GM12878 (cell line): ENCODE measurements around the gene KAZN. TPM values are rescaled to one million over a fixed set of nuclear protein-coding genes. Genes with fewer than 3 reads are reported as not detected.

Experiments used
- ATAC-seq: fragments of 200-7000 bp; cut with Tn5 transposase; 3 replicates; pipeline ENCODE4 v1.9.1; 2020; ENCODE audit warnings: mild to moderate bottlenecking, moderate library complexity
- BruUV-seq: library from RNA; stranded (reverse); fragments of 400-500 nt; replicated peaks from 2 replicates; lab custom pipeline; 2021; lab: Mats Ljungman, UMichigan
- CTCF ChIA-PET: fragments of 300-600 bp; sonication (Branson Sonifier 250); formaldehyde crosslinking; extraction: SDS; loops from one replicate; lab custom pipeline; 2021; ENCODE audit warnings: inconsistent platforms; lab: Yijun Ruan, JAX
- POLR2A ChIA-PET: fragments of 350-600 bp; formaldehyde crosslinking; extraction: SDS; loops from one replicate; lab custom pipeline; 2021; ENCODE audit warnings: inconsistent platforms; lab: Charles Lee
- RAD21 ChIA-PET: fragments of 300-600 bp; sonication (Branson Sonifier 250); formaldehyde crosslinking; loops from one replicate; lab custom pipeline; 2023; ENCODE audit warnings: antibody characterized with exemption; ENCODE audit not compliant: unreplicated experiment; lab: Charles Lee
- SMC1A ChIA-PET: fragments of 300-600 bp; sonication (Branson Sonifier 250); formaldehyde crosslinking; loops from one replicate; lab custom pipeline; 2023; ENCODE audit not compliant: unreplicated experiment, uncharacterized antibody; lab: Charles Lee
- DNase-seq: peaks from one replicate; pipeline ENCODE4 v3.0.0-alpha.2; 2011; ENCODE audit warnings: low read depth, low spot score
- FAIRE-seq: peaks from 3 replicates; lab custom pipeline; 2011; peaks lifted over from hg19 to GRCh38; lab: Jason Lieb, UNC
- H2AFZ ChIP-seq: 2 replicates; pipeline ENCODE4 v1.6.0; 2011; ENCODE audit warnings: low read depth, low read length, control low read depth; ENCODE audit not compliant: control insufficient read depth
- H3K27ac ChIP-seq: 2 replicates; pipeline ENCODE4 v1.5.1; 2011; ENCODE audit warnings: control low read depth; ENCODE audit not compliant: control insufficient read depth, insufficient read depth
- H3K27me3 ChIP-seq, 2 experiments: replicated peaks in 1 of 2; 2 replicates each; pipeline versions ENCODE4 v1.6.0 to v1.6.1; 2011; ENCODE audit warnings: low read length in 1 of 2; ENCODE audit not compliant: control insufficient read depth in 2 of 2, insufficient read depth in 2 of 2
- H3K36me3 ChIP-seq, 2 experiments: 2 replicates each; pipeline ENCODE4 v1.5.1; 2011; ENCODE audit warnings: low read length in 1 of 2; ENCODE audit not compliant: control insufficient read depth in 2 of 2, insufficient read depth in 2 of 2
- H3K4me1 ChIP-seq: 2 replicates; pipeline ENCODE4 v1.6.1; 2011; ENCODE audit warnings: mild to moderate bottlenecking, low read length, moderate library complexity, mixed read lengths; ENCODE audit not compliant: control insufficient read depth, insufficient read depth
- H3K4me2 ChIP-seq: 2 replicates; pipeline ENCODE4 v1.6.0; 2011; ENCODE audit warnings: control low read depth; ENCODE audit not compliant: control insufficient read depth, insufficient read depth
- H3K4me3 ChIP-seq: fragments of 200-600 bp; sonication (generic); 2 replicates; pipeline ENCODE4 v1.5.1; 2016
- H3K79me2 ChIP-seq: 2 replicates; pipeline ENCODE4 v1.6.0; 2011; ENCODE audit warnings: low read length; ENCODE audit not compliant: control insufficient read depth, insufficient read depth
- H3K9ac ChIP-seq: 2 replicates; pipeline ENCODE4 v1.8.0; 2011; ENCODE audit warnings: low read length, control low read depth, mixed read lengths; ENCODE audit not compliant: control insufficient read depth, insufficient read depth
- H3K9me3 ChIP-seq: replicated peaks from 3 replicates; pipeline ENCODE4 v1.5.1; 2011; ENCODE audit warnings: mild to moderate bottlenecking, low read length; ENCODE audit not compliant: control insufficient read depth, insufficient read depth
- H4K20me1 ChIP-seq: 2 replicates; pipeline ENCODE4 v1.6.0; 2011; ENCODE audit not compliant: control insufficient read depth, insufficient read depth
- BCL11A ChIP-seq: IDR thresholded peaks from 2 replicates; pipeline ENCODE4 v1.6.1; 2011; ENCODE audit warnings: low read depth, low read length
- CBFB ChIP-seq: IDR thresholded peaks from 2 replicates; pipeline ENCODE4 v1.6.1; 2016; ENCODE audit warnings: antibody characterized with exemption, low read depth
- EED ChIP-seq: sonication (generic); IDR thresholded peaks from 2 replicates; pipeline ENCODE4 v1.6.1; 2016; ENCODE audit warnings: antibody characterized with exemption, low read depth
- IKZF1 ChIP-seq: fragments of 450-650 bp; conservative IDR thresholded peaks from 2 replicates; pipeline ENCODE4 v1.6.1; 2017; ENCODE audit warnings: antibody characterized with exemption, mild to moderate bottlenecking
- IKZF2 ChIP-seq, 2 experiments: fragments of 450-650 bp; IDR thresholded peaks; 2 replicates each; pipeline ENCODE4 v1.6.1; 2017; ENCODE audit warnings: mild to moderate bottlenecking in 2 of 2, moderate library complexity in 2 of 2
- KLF5 ChIP-seq: fragments of 450-650 bp; IDR thresholded peaks from 2 replicates; pipeline ENCODE4 v1.6.1; 2014; ENCODE audit warnings: mild to moderate bottlenecking; ENCODE audit not compliant: partially characterized antibody
- MEF2A ChIP-seq: IDR thresholded peaks from 2 replicates; pipeline ENCODE4 v1.6.1; 2011; ENCODE audit warnings: low read depth, mild to moderate bottlenecking, low read length, moderate library complexity; ENCODE audit not compliant: insufficient read depth
- MLLT1 ChIP-seq: fragments of 450-650 bp; IDR thresholded peaks from 2 replicates; pipeline ENCODE4 v1.6.1; 2016; ENCODE audit warnings: mild to moderate bottlenecking
- RAD51 ChIP-seq: fragments of 450-650 bp; IDR thresholded peaks from 2 replicates; pipeline ENCODE4 v1.6.1; 2016; ENCODE audit warnings: moderate library complexity, mild to moderate bottlenecking, inconsistent platforms
- RFX5 ChIP-seq: IDR thresholded peaks from 2 replicates; pipeline ENCODE4 v1.6.1; 2011; ENCODE audit warnings: low read depth, low read length, improper control_type of control experiment
- RUNX3 ChIP-seq: IDR thresholded peaks from 2 replicates; pipeline ENCODE4 v1.6.1; 2012; ENCODE audit warnings: low read length, inconsistent platforms
- SP1 ChIP-seq: IDR thresholded peaks from one replicate; pipeline ENCODE4 v1.6.1; 2011; ENCODE audit warnings: low read depth, low read length
- SREBF2 ChIP-seq: IDR thresholded peaks from 2 replicates; pipeline ENCODE4 v1.6.1; 2012; ENCODE audit warnings: mild to moderate bottlenecking, low read length
- SRF ChIP-seq, 2 experiments: IDR thresholded peaks; 2 replicates each; pipeline ENCODE4 v1.6.1; 2011; ENCODE audit warnings: low read depth in 2 of 2, low read length in 2 of 2, mild to moderate bottlenecking in 1 of 2, moderate library complexity in 1 of 2
- TBL1XR1 ChIP-seq: IDR thresholded peaks from 2 replicates; pipeline ENCODE4 v1.6.1; 2012; ENCODE audit warnings: low read depth, low read length, improper control_type of control experiment
- WGBS: methylation state at CpG from one replicate; pipeline ENCODE4 v1.1.6; 2016; ENCODE audit warnings: low lambda C conversion rate; ENCODE audit not compliant: insufficient replicate concordance, insufficient coverage; ENCODE audit errors: missing lambda C conversion rate; 5-methylcytosine and 5-hydroxymethylcytosine counted together
- in situ Hi-C: fragments of 300-500 bp; cut with MboI; formaldehyde crosslinking; loops from 9 replicates; pipeline ENCODE4 v1.14.3; 2018; ENCODE audit warnings: mixed read lengths
- intact Hi-C: fragments of 100-400 bp; cut with micrococcal nuclease; formaldehyde crosslinking; loops from one replicate; pipeline ENCODE4 v1.14.2; 2022; ENCODE audit not compliant: unreplicated experiment
- polyA plus RNA-seq, 11 experiments: library from polyadenylated mRNA; depleted of rRNA in 4 of 11; unstranded in 6 of 11; stranded (reverse) in 5 of 11; fragments of >200 nt; fragmentation: Nextera tagmentation in 4 of 11; fragmentation: Illumina TruSeq in 1 of 11; extraction: Ambion mirVana in 4 of 11; extraction: Trizol in 1 of 11; gene quantifications; 1 replicate in 1 of 11; 2 replicates in 10 of 11; pipeline versions ENCODE4 v1.2.1 to v1.2.3, GENCODE V29; 2011 to 2016; ENCODE audit warnings: inconsistent platforms in 2 of 11, missing spikeins in 2 of 11, low read depth in 1 of 11
- total RNA-seq, 4 experiments: library from RNA; depleted of rRNA in 3 of 4; stranded (reverse); fragments of >200 nt in 3 of 4; fragmentation: Illumina TruSeq in 1 of 4; extraction: Trizol in 1 of 4; gene quantifications; 2 replicates each; pipeline versions ENCODE4 v1.2.1 to v1.2.3, GENCODE V29; 2013 to 2021
- TF ChIP-seq, protein P1 (sequence below): fragments of 450-650 bp; IDR thresholded peaks from 2 replicates; pipeline ENCODE4 v1.6.1; 2017; ENCODE audit warnings: low read depth, mild to moderate bottlenecking, moderate library complexity

KAZN gene
- total and polyA plus RNA-seq, 10 of the 15 experiments (the other 5 are each of a cell fraction or from before 2014, with no cell fraction given), result 0.72 to 4.0 (median 1.2) TPM

- in situ Hi-C loops (no loop called here), intact Hi-C loops (no loop called here)
- no peak overlapping the region for H2AFZ ChIP-seq
- H3K36me3 ChIP-seq, result no peaks in the 10 kb centered on the region
- ChIA-PET POLR2A (interaction anchor here (0.6 kb wide), 2 partner anchors 185 to 861 kb away, joined by 3 to 9 read pairs; no protein-coding TSS in a partner anchor), CTCF (interaction anchor here (1.0 to 1.5 kb wide), 3 partner anchors 56 to 67 kb away, joined by 4 to 6 read pairs (median 6); no protein-coding TSS in a partner anchor)
- H4K20me1 ChIP-seq, result no peaks in the 10 kb centered on the region
- no peak overlapping the region for H3K27ac ChIP-seq
- H3K27me3 ChIP-seq, result no peaks in the 10 kb centered on the region; a peak in 1 of 4 replicates
- no peaks in the 10 kb centered on the region for H3K79me2 ChIP-seq
- no peaks in the 10 kb centered on the region for H3K4me1 ChIP-seq
- no TSS peak for BruUV-seq
- no peak overlapping the region for H3K9ac ChIP-seq
- peak; percentile 70 for ATAC-seq
- TF ChIP-seq MLLT1 (no peak), RAD51 (no peak), RUNX3 (0 out of 2 replicates have a peak, but pooled peaks have one; percentile 20), CBFB (no peak), IKZF1 (peak; percentile 43), RFX5 (no peak), TBL1XR1 (no peak), SREBF2 (no peak), IKZF2 (IDR thresholded peaks at IDR 0.05) (peak; percentile 57 to 60), BCL11A (peak; percentile 22; the same call in 1 of the 2 replicates), EED (peak; percentile 64), SP1 (no peak), MEF2A (no peak), SRF (IDR thresholded peaks at IDR 0.05; ENCODE audit: low read depth in 2 of 2, low read length in 2 of 2) (no peak), KLF5 (no peak)
- TF ChIP-seq, protein P1, sequence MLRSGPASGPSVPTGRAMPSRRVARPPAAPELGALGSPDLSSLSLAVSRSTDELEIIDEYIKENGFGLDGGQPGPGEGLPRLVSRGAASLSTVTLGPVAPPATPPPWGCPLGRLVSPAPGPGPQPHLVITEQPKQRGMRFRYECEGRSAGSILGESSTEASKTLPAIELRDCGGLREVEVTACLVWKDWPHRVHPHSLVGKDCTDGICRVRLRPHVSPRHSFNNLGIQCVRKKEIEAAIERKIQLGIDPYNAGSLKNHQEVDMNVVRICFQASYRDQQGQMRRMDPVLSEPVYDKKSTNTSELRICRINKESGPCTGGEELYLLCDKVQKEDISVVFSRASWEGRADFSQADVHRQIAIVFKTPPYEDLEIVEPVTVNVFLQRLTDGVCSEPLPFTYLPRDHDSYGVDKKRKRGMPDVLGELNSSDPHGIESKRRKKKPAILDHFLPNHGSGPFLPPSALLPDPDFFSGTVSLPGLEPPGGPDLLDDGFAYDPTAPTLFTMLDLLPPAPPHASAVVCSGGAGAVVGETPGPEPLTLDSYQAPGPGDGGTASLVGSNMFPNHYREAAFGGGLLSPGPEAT, result 0 out of 2 replicates have a peak, but pooled peaks have one; percentile 20
- TF ChIP-seq, all 136 proteins: peak for 6
- H3K4me2 ChIP-seq, result no peak overlapping the region
- 1% methylated on average over 5 of the region's 5 CpGs for WGBS
- FAIRE-seq (no peak), DNase-seq (no peak)
- no peak overlapping the region for H3K4me3 ChIP-seq
- no peaks in the 10 kb centered on the region for H3K9me3 ChIP-seq
- ChIA-PET SMC1A (interaction anchor here (0.8 to 1.1 kb wide), 3 partner anchors 9 to 69 kb away, joined by 3 read pairs; no protein-coding TSS in a partner anchor), RAD21 (interaction anchor here (1.1 kb wide), 1 partner anchor 91 kb away, joined by 3 read pairs; no protein-coding TSS in a partner anchor)
These were observed 237.2 kb downstream of the KAZN start for GRCh38 chr1:14835725-14836124.
